ENCODE measurements around the gene DKK1. TPM values are rescaled to one million over a fixed set of nuclear protein-coding genes. Genes with fewer than 3 reads are reported as not detected.
"Not testable (repeated sequence)": the region's sequence is repeated elsewhere in the genome, so short reads cannot be mapped to it uniquely, and the experiment has no call there.

The DKK1 gene
- total RNA-seq, 2 donors from 2014 or later, result not detected

DNA sequence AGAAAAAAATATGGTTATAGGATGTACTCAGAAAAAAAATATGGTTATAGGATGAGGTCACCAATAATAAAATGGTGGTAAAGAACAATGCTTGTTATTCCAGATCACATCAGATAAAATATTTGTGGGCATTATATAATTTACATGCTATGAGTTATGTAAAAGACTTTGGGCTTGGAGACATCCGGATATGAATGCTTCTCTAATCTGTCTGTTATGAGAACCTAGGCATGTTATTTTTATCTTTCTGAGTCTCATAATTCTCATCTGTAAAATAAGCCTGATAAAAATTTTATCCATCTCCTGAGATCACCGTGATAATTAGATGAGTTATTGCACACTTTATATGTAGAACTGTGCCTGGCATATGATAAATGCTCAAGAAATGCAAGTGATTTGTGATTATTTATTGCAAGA, 37.8 kb downstream of the DKK1 start:
- intact Hi-C loops (cut with DNase I), result no loop called here
- DNase-seq (no peak), ATAC-seq (no peak)

DNA sequence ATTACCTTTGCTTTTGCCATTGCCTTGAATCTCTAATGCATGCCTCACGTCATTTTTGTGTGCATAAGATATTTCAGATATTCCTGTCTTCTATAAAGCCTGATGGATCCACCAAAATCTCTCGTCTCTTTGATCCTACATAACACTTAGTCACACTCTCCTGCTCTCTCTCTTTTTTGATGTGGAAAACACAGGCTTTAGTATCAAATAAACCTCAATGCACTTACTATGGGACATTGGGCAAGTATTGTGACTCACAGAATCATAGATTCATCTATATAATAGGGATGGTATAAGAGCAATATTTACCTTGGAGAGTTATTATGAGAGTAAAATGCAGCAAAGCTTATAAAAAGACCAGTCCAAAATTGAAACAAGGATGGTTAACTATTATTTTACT, 39.1 kb downstream of the DKK1 start:
- no peak for ATAC-seq
- intact Hi-C loops (cut with DNase I), result no loop called here
- DNase-seq, result no peak

DNA sequence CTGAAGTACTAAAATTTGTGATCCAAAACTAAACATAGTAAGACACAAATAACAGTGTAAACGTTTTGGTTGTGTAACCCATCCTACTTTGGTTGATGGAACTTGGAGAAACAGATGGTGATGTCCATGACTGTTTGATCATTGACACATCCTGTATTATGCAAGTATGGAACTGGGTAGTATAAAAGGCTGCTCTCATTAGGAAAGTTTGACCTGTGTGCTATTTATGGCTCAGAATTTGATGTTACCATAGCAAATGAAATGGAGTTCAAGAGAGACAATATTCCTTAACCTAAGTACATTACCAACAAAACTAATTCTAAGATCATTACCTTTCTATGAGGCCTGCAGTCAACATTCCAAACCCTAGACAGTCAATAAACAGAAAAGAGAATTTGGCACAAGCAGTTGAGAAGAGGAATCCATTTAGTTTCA, 39.9 kb downstream of the DKK1 start:
- DNase-seq (no peak), ATAC-seq (no peak)
- intact Hi-C loops (cut with DNase I), result no loop called here

DNA sequence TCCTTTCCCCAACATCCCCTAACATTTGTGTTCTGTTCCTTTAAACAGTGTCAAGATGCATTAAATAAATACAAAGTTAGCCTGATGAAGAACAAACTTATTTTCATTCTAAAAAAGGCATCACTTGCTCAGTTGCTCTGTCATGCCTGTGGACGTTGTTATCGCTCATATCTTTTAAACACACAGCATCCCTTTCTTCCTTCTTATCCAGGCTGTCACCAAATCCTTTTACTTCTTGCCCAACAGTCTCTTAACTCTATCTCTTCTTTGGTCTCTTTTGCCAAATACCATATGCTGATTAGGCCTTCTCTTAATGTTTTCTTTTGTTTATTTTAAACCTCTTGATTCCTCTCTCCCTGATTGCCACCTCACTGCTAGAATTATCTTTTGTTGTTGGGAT, 43.9 kb downstream of the DKK1 start:
- ATAC-seq (no peak), DNase-seq (no peak)
- intact Hi-C loops (cut with DNase I), result no loop called here

DNA sequence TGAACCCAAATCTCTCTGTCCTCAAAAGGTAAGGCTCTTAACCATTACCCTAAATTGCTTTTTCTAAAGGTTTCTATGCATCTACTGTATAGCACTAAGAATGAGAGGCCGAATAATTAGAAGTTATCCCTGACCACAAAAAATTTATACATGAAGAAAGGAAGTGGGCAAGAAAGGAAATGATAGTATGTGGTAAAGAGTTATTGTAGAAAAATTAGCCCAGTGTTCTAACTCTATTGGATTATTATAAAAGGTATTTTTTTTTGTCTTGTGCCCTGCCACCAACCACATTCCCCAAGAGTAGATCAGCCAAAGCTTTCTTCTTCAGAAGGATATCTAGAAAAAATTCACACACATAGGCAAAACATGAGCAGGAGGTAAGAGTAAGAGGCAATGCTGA, 45.4 kb downstream of the DKK1 start:
- DNase-seq (no peak), ATAC-seq (no peak)
- intact Hi-C loops (cut with DNase I), result no loop called here

DNA sequence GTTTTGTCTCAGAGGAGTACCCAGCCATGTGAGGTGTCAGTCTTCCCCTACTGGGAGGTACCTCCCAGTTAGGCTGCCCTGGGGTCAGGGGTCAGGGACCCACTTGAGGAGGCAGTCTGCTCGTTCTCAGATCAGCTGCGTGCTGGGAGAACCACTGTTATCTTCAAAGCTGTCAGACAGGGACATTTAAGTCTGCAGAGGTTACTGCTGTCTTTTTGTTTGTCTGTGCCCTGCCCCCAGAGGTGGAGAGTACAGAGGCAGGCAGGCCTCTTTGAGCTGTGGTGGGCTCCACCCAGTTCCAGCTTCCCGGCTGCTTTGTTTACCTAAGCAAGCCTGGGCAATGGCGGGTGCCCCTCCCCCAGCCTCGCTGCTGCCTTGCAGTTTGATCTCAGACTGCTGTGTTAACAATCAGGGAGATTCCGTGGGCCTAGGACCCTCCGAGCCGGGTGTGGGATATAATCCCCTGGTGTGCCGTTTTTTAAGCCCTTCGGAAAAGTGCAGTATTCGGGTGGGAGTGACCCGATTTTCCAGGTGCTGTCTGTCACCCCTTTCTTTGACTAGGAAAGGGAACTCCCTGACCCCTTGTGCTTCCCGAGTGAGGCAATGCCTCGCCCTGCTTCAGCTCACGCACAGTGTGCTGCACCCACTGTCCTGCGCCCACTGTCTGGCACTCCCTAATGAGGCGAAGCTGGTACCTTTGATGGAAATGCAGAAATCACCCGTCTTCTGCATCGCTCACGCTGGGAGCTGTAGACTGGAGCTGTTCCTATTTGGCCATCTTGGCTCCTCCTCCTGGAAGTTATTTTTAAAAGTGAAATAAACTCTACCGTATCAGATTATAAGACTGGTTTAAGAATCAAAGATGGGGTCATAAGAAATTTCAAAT, 51.7 kb downstream of the DKK1 start:
- ATAC-seq; intact Hi-C loops (cut with DNase I): not testable (repeated sequence)

More for the DNA sequence above, 51.7 kb downstream of the DKK1 start:
- not testable (repeated sequence) for DNase-seq

Measured in left cardiac atrium (tissue), 4 donors.